K562 (cell line): ENCODE data around the gene STUB1. TPM values are rescaled to one million over a fixed set of nuclear protein-coding genes. Genes with fewer than 3 reads are reported as not detected.
A peak's percentile ranks its signal among the peaks of the same experiment; 100 is the strongest.

Experiments
- ATAC-seq: fragments of 200-7000 bp; cut with Tn5 transposase; 3 replicates; pipeline ENCODE4 v1.9.1; 2020; ENCODE audit warnings: moderate library complexity
- BruUV-seq: library from RNA; stranded (reverse); fragments of 400-500 nt; replicated peaks from 2 replicates; lab custom pipeline; 2021; lab: Mats Ljungman, UMichigan
- CTCF ChIA-PET: fragments of 300-600 bp; formaldehyde crosslinking; extraction: SDS; loops from one replicate; lab custom pipeline; 2021; ENCODE audit warnings: low intra/inter-chr PET ratio; lab: Yijun Ruan, JAX
- POLR2A ChIA-PET: fragments of 300-600, 350-650 bp; sonication (Branson Sonifier 250); formaldehyde crosslinking; extraction: SDS; loops from one replicate; lab custom pipeline; 2021; ENCODE audit warnings: antibody characterized with exemption, inconsistent platforms; lab: Yijun Ruan, JAX
- DNase-seq, 4 experiments: peaks; one replicate each; pipeline versions ENCODE4 v3.0.0 to v3.0.0-alpha.2; 2011 to 2018; ENCODE audit warnings: low spot score in 3 of 4, mixed read lengths in 3 of 4; ENCODE audit errors: extremely low read depth in 1 of 4
- FAIRE-seq: peaks from 2 replicates; lab custom pipeline; 2011; peaks lifted over from hg19 to GRCh38; lab: Jason Lieb, UNC
- H2AFZ ChIP-seq: 2 replicates; pipeline ENCODE4 v1.6.0; 2011; ENCODE audit warnings: low read depth, low read length, control low read depth, inconsistent platforms
- H3K27ac ChIP-seq: fragments of 200-600 bp; 3 replicates; pipeline ENCODE4 v1.8.0; 2011; ENCODE audit warnings: low read depth, mild to moderate bottlenecking, control low read depth, inconsistent platforms, low read length, moderate library complexity, mixed read lengths; ENCODE audit errors: extremely low read depth
- H3K27me3 ChIP-seq, 2 experiments: fragments of 300-600 bp in 1 of 2; 2 replicates in 1 of 2; 3 replicates in 1 of 2; pipeline versions ENCODE4 v1.6.0 to v1.8.0; 2011; ENCODE audit warnings: inconsistent platforms in 2 of 2, low read length in 2 of 2, mild to moderate bottlenecking in 1 of 2, mixed read lengths in 1 of 2, moderate library complexity in 1 of 2; ENCODE audit not compliant: control insufficient read depth in 2 of 2, insufficient read depth in 2 of 2
- H3K36me3 ChIP-seq: fragments of 300-600 bp; 3 replicates; pipeline ENCODE4 v1.8.0; 2011; ENCODE audit warnings: mild to moderate bottlenecking, low read length, inconsistent platforms; ENCODE audit not compliant: control insufficient read depth, insufficient read depth
- H3K4me1 ChIP-seq, 2 experiments: fragments of 200-600 bp in 1 of 2; replicated peaks in 1 of 2; 2 replicates in 1 of 2; 3 replicates in 1 of 2; pipeline versions ENCODE4 v1.5.1 to v1.8.0; 2011; ENCODE audit warnings: inconsistent platforms in 2 of 2, low read length in 2 of 2, mild to moderate bottlenecking in 1 of 2, mixed read lengths in 1 of 2, moderate library complexity in 1 of 2; ENCODE audit not compliant: control insufficient read depth in 2 of 2, insufficient read depth in 2 of 2
- H3K4me2 ChIP-seq: 2 replicates; pipeline ENCODE4 v1.6.1; 2011; ENCODE audit warnings: low read length, control low read depth, inconsistent platforms, mixed read lengths; ENCODE audit not compliant: insufficient read depth
- H3K4me3 ChIP-seq: fragments of 200-600 bp; sonication (generic), shearing (Covaris generic); 2 replicates; pipeline ENCODE4 v1.5.1; 2016; ENCODE audit warnings: control low read depth, inconsistent platforms
- H3K79me2 ChIP-seq: fragments of 200-600 bp; 3 replicates; pipeline ENCODE4 v1.8.0; 2011; ENCODE audit warnings: low read length, inconsistent platforms; ENCODE audit not compliant: control insufficient read depth, insufficient read depth
- H3K9ac ChIP-seq, 2 experiments: 2 replicates each; pipeline versions ENCODE4 v1.6.0 to v1.6.1; 2011; ENCODE audit warnings: low read depth in 2 of 2, low read length in 2 of 2, control low read depth in 1 of 2, inconsistent platforms in 1 of 2, mild to moderate bottlenecking in 1 of 2, mixed read lengths in 1 of 2; ENCODE audit not compliant: insufficient read depth in 1 of 2
- H3K9me1 ChIP-seq: one replicate; pipeline ENCODE4 v1.6.0; 2011; ENCODE audit warnings: inconsistent platforms, mild to moderate bottlenecking, low read length, moderate library complexity; ENCODE audit not compliant: control insufficient read depth, insufficient read depth
- H3K9me3 ChIP-seq: replicated peaks from 2 replicates; pipeline ENCODE4 v1.5.1; 2011; ENCODE audit warnings: low read depth, low read length, inconsistent platforms; ENCODE audit not compliant: control insufficient read depth, insufficient read depth
- H4K20me1 ChIP-seq: replicated peaks from 2 replicates; pipeline ENCODE4 v1.6.1; 2011; ENCODE audit warnings: low read length, inconsistent platforms, mixed read lengths; ENCODE audit not compliant: control insufficient read depth, insufficient read depth
- PHF21A ChIP-seq: fragments of 450-650 bp; IDR thresholded peaks from 2 replicates; pipeline ENCODE4 v1.6.1; 2017; ENCODE audit warnings: low read depth, borderline replicate concordance
- POLR2G ChIP-seq: fragments of 200-400 bp; formaldehyde crosslinking; IDR thresholded peaks from 2 replicates; pipeline ENCODE4 v1.6.1; 2017; ENCODE audit warnings: low read depth, mild to moderate bottlenecking, antibody characterized with exemption, low read length, moderate library complexity
- PURB ChIP-seq: sonication (generic); formaldehyde crosslinking; IDR thresholded peaks from 2 replicates; pipeline ENCODE4 v1.9.0; 2021; ENCODE audit warnings: low read depth, mild to moderate bottlenecking, missing genetic modification reagents
- TFAP4 ChIP-seq: sonication (generic); formaldehyde crosslinking; IDR thresholded peaks from 2 replicates; pipeline ENCODE4 v1.8.0; 2022; ENCODE audit warnings: missing genetic modification reagents, mild to moderate bottlenecking, moderate library complexity, borderline replicate concordance
- WGBS: fragments of 100-300 bp; shearing (Covaris generic); methylation state at CpG from one replicate; pipeline ENCODE4 v1.1.6; 2016; ENCODE audit warnings: low coverage, mixed read lengths; ENCODE audit not compliant: insufficient coverage; ENCODE audit errors: missing lambda C conversion rate; 5-methylcytosine and 5-hydroxymethylcytosine counted together
- in situ Hi-C: fragments of 300-500 bp; cut with MboI; formaldehyde crosslinking; loops from 4 replicates; pipeline ENCODE4 v1.15.0; 2018; ENCODE audit warnings: inconsistent platforms, mixed read lengths
- intact Hi-C: fragments of 100-400 bp; cut with micrococcal nuclease; formaldehyde crosslinking; loops from 2 replicates; pipeline ENCODE4 v1.14.2; 2022
- polyA plus RNA-seq, 8 experiments: library from polyadenylated mRNA; depleted of rRNA in 4 of 8; stranded (reverse) in 5 of 8; unstranded in 3 of 8; fragments of >200 nt; fragmentation: Nextera tagmentation in 2 of 8; fragmentation: Illumina TruSeq in 1 of 8; extraction: Ambion mirVana in 2 of 8; extraction: Trizol in 1 of 8; gene quantifications; 2 replicates each; pipeline versions ENCODE4 v1.2.1 to v1.2.3, GENCODE V29; 2011 to 2014; ENCODE audit warnings: inconsistent platforms in 1 of 8, missing spikeins in 1 of 8
- total RNA-seq, 7 experiments: library from RNA; depleted of rRNA in 6 of 7; stranded (reverse); fragments of >200 nt in 6 of 7; fragmentation: Illumina TruSeq in 2 of 7; extraction: Trizol in 2 of 7; gene quantifications; 2 replicates each; pipeline versions ENCODE4 v1.2.1 to v1.2.3, GENCODE V29; 2011 to 2021; ENCODE audit warnings: low replicate concordance in 1 of 7

Gene STUB1
- total and polyA plus RNA-seq, 9 of the 15 experiments (the other 6 are each of a cell fraction or from before 2014, with no cell fraction given) = 10.6 to 251 (median 152) TPM

GRCh38 chr16:693364-693763, 13.2 kb downstream of the STUB1 start:
- ChIA-PET CTCF (no interaction called here), POLR2A (no interaction called here)
- Histone ChIP-seq H3K9ac (peak overlapping the region in 1 of 2 experiments; percentile 45; a peak in 1 of 4 replicates), H3K27me3 (peaks cover 2 to 6% of the 10 kb centered on the region in 2 experiments; a peak in 2 of 5 replicates), H3K4me2 (no peak overlapping the region), H4K20me1 (no peaks in the 10 kb centered on the region), H3K9me1 (peaks cover 5% of the 10 kb centered on the region), H3K9me3 (no peaks in the 10 kb centered on the region), H2AFZ (no peak overlapping the region), H3K36me3 (peaks cover 7% of the 10 kb centered on the region; the same call in 2 of the 3 replicates), H3K27ac (no peak overlapping the region), H3K4me1 (peaks cover 12 to 71% of the 10 kb centered on the region in 2 experiments), H3K4me3 (no peak overlapping the region), H3K79me2 (peaks cover 17% of the 10 kb centered on the region; the same call in 2 of the 3 replicates)
- BruUV-seq = no TSS peak
- in situ Hi-C loops (no loop called here), intact Hi-C loops (no loop called here)
- no peak for ATAC-seq
- DNase-seq = peak in 1 of 4 experiments; percentile 9
- FAIRE-seq = no peak
- WGBS = 63% methylated on average over 14 of the region's 22 CpGs
- TF ChIP-seq PHF21A = no peak
- TF ChIP-seq PURB (CRISPR knock-in tag) = no peak
- peak; percentile 14; the same call in 1 of the 2 replicates for TF ChIP-seq POLR2G
- peak; percentile 32; the same call in 1 of the 2 replicates for TF ChIP-seq TFAP4 (CRISPR knock-in tag)
